ENCODE data around the gene OVAAL.
A peak's percentile ranks its signal among the peaks of the same experiment; 100 is the strongest.

OVAAL gene

GRCh38 chr1:180555411-180555810 lies 3.4 kb upstream of the OVAAL start:
- Mint-ChIP-seq H3K4me3 (no peak overlapping the region), H3K9me3 (no peaks in the 10 kb centered on the region), H3K27ac (no peak overlapping the region), H3K4me1 (no peaks in the 10 kb centered on the region), H3K27me3 (peaks cover 17% of the 10 kb centered on the region)
- no peak for ATAC-seq
- DNase-seq: no peak

- H3K27me3 Mint-ChIP-seq: peaks cover 28% of the 10 kb centered on the region
- H3K9me3 Mint-ChIP-seq: no peaks in the 10 kb centered on the region
- no peak overlapping the region for H3K4me3 Mint-ChIP-seq
- DNase-seq: no peak
- no peaks in the 10 kb centered on the region for H3K4me1 Mint-ChIP-seq
- no peak for ATAC-seq
- no peak overlapping the region for H3K27ac Mint-ChIP-seq
These were observed 1.6 kb downstream of the OVAAL start for GRCh38 chr1:180560200-180560867.

- Mint-ChIP-seq H3K9me3 (no peaks in the 10 kb centered on the region), H3K4me3 (no peak overlapping the region), H3K27me3 (peaks cover 27% of the 10 kb centered on the region), H3K4me1 (no peaks in the 10 kb centered on the region), H3K27ac (no peak overlapping the region)
- no peak for DNase-seq
- ATAC-seq: no peak
These were observed 2.3 kb downstream of the OVAAL start for GRCh38 chr1:180560868-180561600.

GRCh38 chr1:180562640-180563025 lies 3.9 kb downstream of the OVAAL start:
- ATAC-seq (no peak), DNase-seq (no peak)
- peak overlapping the region in 1 of 2 donors; percentile 72 for H3K27ac Mint-ChIP-seq
- no peak overlapping the region for H3K4me3 Mint-ChIP-seq
- no peaks in the 10 kb centered on the region for H3K9me3 Mint-ChIP-seq
- H3K4me1 Mint-ChIP-seq: no peaks in the 10 kb centered on the region
- H3K27me3 Mint-ChIP-seq: peaks cover 22% of the 10 kb centered on the region

- Mint-ChIP-seq H3K4me3 (no peak overlapping the region), H3K4me1 (no peaks in the 10 kb centered on the region), H3K27ac (peak overlapping the region in 1 of 2 donors; percentile 72), H3K27me3 (peaks cover 26% of the 10 kb centered on the region), H3K9me3 (no peaks in the 10 kb centered on the region)
- ATAC-seq (no peak), DNase-seq (no peak)
These were observed 4.5 kb downstream of the OVAAL start for GRCh38 chr1:180563026-180563827.

- Mint-ChIP-seq H3K27ac (no peak overlapping the region), H3K4me3 (no peak overlapping the region), H3K9me3 (no peaks in the 10 kb centered on the region), H3K4me1 (no peaks in the 10 kb centered on the region), H3K27me3 (peaks cover 23% of the 10 kb centered on the region)
- no peak for ATAC-seq
- DNase-seq: no peak
These were observed 6.5 kb downstream of the OVAAL start for GRCh38 chr1:180565121-180565871.

- Mint-ChIP-seq H3K27ac (no peak overlapping the region), H3K9me3 (no peaks in the 10 kb centered on the region), H3K4me1 (peaks cover under 1% of the 10 kb centered on the region), H3K27me3 (peaks cover 23% of the 10 kb centered on the region), H3K4me3 (no peak overlapping the region)
- DNase-seq (no peak), ATAC-seq (no peak)
These were observed 7.3 kb downstream of the OVAAL start for GRCh38 chr1:180566026-180566425.

- Mint-ChIP-seq H3K9me3 (no peaks in the 10 kb centered on the region), H3K4me3 (no peak overlapping the region), H3K27me3 (peaks cover 23% of the 10 kb centered on the region), H3K4me1 (peaks cover 5% of the 10 kb centered on the region), H3K27ac (no peak overlapping the region)
- no peak for DNase-seq
- ATAC-seq: no peak
These were observed 7.7 kb downstream of the OVAAL start for GRCh38 chr1:180566495-180566894.

- Mint-ChIP-seq H3K4me3 (no peak overlapping the region), H3K27me3 (peaks cover 23% of the 10 kb centered on the region), H3K4me1 (peaks cover 17% of the 10 kb centered on the region), H3K27ac (no peak overlapping the region), H3K9me3 (peaks cover 0 to 2% of the 10 kb centered on the region in 2 donors)
- DNase-seq: no peak
- no peak for ATAC-seq
These were observed 8.9 kb downstream of the OVAAL start for GRCh38 chr1:180567654-180568053.

- H3K27me3 Mint-ChIP-seq: peaks cover 19% of the 10 kb centered on the region
- ATAC-seq: no peak
- DNase-seq: no peak
- H3K9me3 Mint-ChIP-seq: peaks cover 0 to 6% of the 10 kb centered on the region in 2 donors
- H3K27ac Mint-ChIP-seq: peak overlapping the region in 1 of 2 donors; percentile 35
- peaks cover 22% of the 10 kb centered on the region for H3K4me1 Mint-ChIP-seq
- H3K4me3 Mint-ChIP-seq: no peak overlapping the region
These were observed 9.4 kb downstream of the OVAAL start for GRCh38 chr1:180568184-180568583.

GRCh38 chr1:180571060-180571831 lies 12.5 kb downstream of the OVAAL start:
- peaks cover 0 to 6% of the 10 kb centered on the region in 2 donors for H3K9me3 Mint-ChIP-seq
- H3K27me3 Mint-ChIP-seq: peaks cover 31% of the 10 kb centered on the region
- H3K4me1 Mint-ChIP-seq: peaks cover 23% of the 10 kb centered on the region
- peak overlapping the region in 1 of 2 donors; percentile 87 for H3K27ac Mint-ChIP-seq
- no peak for DNase-seq
- no peak overlapping the region for H3K4me3 Mint-ChIP-seq
- no peak for ATAC-seq

- Mint-ChIP-seq H3K9me3 (peaks cover 0 to 6% of the 10 kb centered on the region in 2 donors), H3K4me3 (peak overlapping the region; percentile 2 to 33), H3K27me3 (peaks cover 37% of the 10 kb centered on the region), H3K27ac (peak overlapping the region; percentile 43 to 55), H3K4me1 (peaks cover 23% of the 10 kb centered on the region)
- ATAC-seq (peak; percentile 97), DNase-seq (peak; percentile 6 to 43)
These were observed 13.3 kb downstream of the OVAAL start for GRCh38 chr1:180571832-180572636.

- Mint-ChIP-seq H3K27me3 (peaks cover 33% of the 10 kb centered on the region), H3K4me1 (peaks cover 23% of the 10 kb centered on the region), H3K27ac (no peak overlapping the region), H3K9me3 (peaks cover 0 to 6% of the 10 kb centered on the region in 2 donors), H3K4me3 (peak overlapping the region in 1 of 2 donors; percentile 2)
- DNase-seq: no peak
- ATAC-seq: no peak
These were observed 14.0 kb downstream of the OVAAL start for GRCh38 chr1:180572760-180573159.
